CD4-positive, alpha-beta memory T cell (primary cell): ENCODE results near the gene PLCG1. TPM values are rescaled to one million over a fixed set of nuclear protein-coding genes. Genes with fewer than 3 reads are reported as not detected.

Experiments
- CTCF ChIA-PET: fragments of 350-600 bp; sonication (Branson Sonifier 250); formaldehyde crosslinking; loops from one replicate; lab custom pipeline; 2021; ENCODE audit warnings: inconsistent platforms; ENCODE audit not compliant: partially characterized antibody; lab: Charles Lee
- POLR2A ChIA-PET: fragments of 350-600 bp; sonication (Branson Sonifier 250); formaldehyde crosslinking; loops from one replicate; lab custom pipeline; 2021; ENCODE audit not compliant: partially characterized antibody; lab: Charles Lee
- DNase-seq, 5 donors: peaks; one replicate each; pipeline versions ENCODE4 v3.0.0 to v3.0.0-alpha.2; 2020 to 2022; ENCODE audit warnings: mixed read lengths in 1 of 5
- H3K27ac ChIP-seq: one replicate; pipeline ENCODE4 v1.7.0; 2013; ENCODE audit warnings: low read depth, low read length
- H3K27me3 ChIP-seq: 2 replicates; pipeline ENCODE4 v1.7.0; 2013; ENCODE audit warnings: mild to moderate bottlenecking, low read length, moderate library complexity; ENCODE audit not compliant: insufficient read depth
- H3K36me3 ChIP-seq: 2 replicates; pipeline ENCODE4 v1.7.0; 2013; ENCODE audit warnings: mild to moderate bottlenecking, low read length, moderate library complexity; ENCODE audit not compliant: insufficient read depth
- H3K4me1 ChIP-seq: 2 replicates; pipeline ENCODE4 v1.7.0; 2013; ENCODE audit warnings: mild to moderate bottlenecking, low read length, moderate library complexity; ENCODE audit not compliant: insufficient read depth
- H3K4me3 ChIP-seq, 2 donors: one replicate each; pipeline ENCODE4 v1.7.0; 2013; ENCODE audit warnings: low read length in 2 of 2, mild to moderate bottlenecking in 1 of 2
- H3K9me3 ChIP-seq, 2 donors: one replicate each; pipeline ENCODE4 v1.7.0; 2013; ENCODE audit warnings: low read length in 2 of 2, control low read depth in 1 of 2; ENCODE audit not compliant: control insufficient read depth in 1 of 2
- H3K27ac Mint-ChIP-seq, 7 donors: one replicate each; pipeline ENCODE4 v1.8.0; 2020 to 2021; ENCODE audit warnings: mixed read lengths in 7 of 7, mild to moderate bottlenecking in 6 of 7, inconsistent platforms in 3 of 7, moderate library complexity in 3 of 7
- H3K27me3 Mint-ChIP-seq, 2 donors: one replicate each; pipeline ENCODE4 v1.8.0; 2020 to 2021; ENCODE audit warnings: mixed read lengths in 2 of 2
- H3K36me3 Mint-ChIP-seq, 2 donors: one replicate each; pipeline ENCODE4 v1.8.0; 2020 to 2021; ENCODE audit warnings: mixed read lengths in 2 of 2, inconsistent platforms in 1 of 2, mild to moderate bottlenecking in 1 of 2
- H3K4me1 Mint-ChIP-seq, 4 donors: one replicate each; pipeline ENCODE4 v1.8.0; 2020 to 2021; ENCODE audit warnings: mixed read lengths in 4 of 4, mild to moderate bottlenecking in 1 of 4
- H3K4me3 Mint-ChIP-seq, 8 donors: one replicate each; pipeline ENCODE4 v1.8.0; 2020 to 2021; ENCODE audit warnings: mixed read lengths in 8 of 8, mild to moderate bottlenecking in 7 of 8, moderate library complexity in 6 of 8, inconsistent platforms in 3 of 8
- H3K9me3 Mint-ChIP-seq, 8 donors: one replicate each; pipeline ENCODE4 v1.8.0; 2020 to 2021; ENCODE audit warnings: mixed read lengths in 8 of 8, mild to moderate bottlenecking in 5 of 8, inconsistent platforms in 3 of 8, moderate library complexity in 1 of 8
- intact Hi-C: fragments of 100-400 bp; cut with micrococcal nuclease; formaldehyde crosslinking; loops from one replicate; pipeline ENCODE4 v1.15.1; 2023
- polyA plus RNA-seq, 2 donors: library from polyadenylated mRNA; unstranded; fragments of 300-500 nt; fragmentation: Illumina TruSeq; gene quantifications; one replicate each; pipeline ENCODE4 v1.2.3, GENCODE V29; 2021
- total RNA-seq, 2 experiments: library from RNA; stranded (reverse); gene quantifications; one replicate each; pipeline ENCODE4 v1.2.3, GENCODE V29; 2021

PLCG1 gene
- total and polyA plus RNA-seq, 4 experiments from 2014 or later: 22.8 to 320 (median 194) TPM

- Mint-ChIP-seq H3K27ac (peak overlapping the region; percentile 94 to 98 (median 96)), H3K4me3 (peak overlapping the region; percentile 5 to 91 (median 82)), H3K9me3 (no peaks in the 10 kb centered on the region), H3K27me3 (no peaks in the 10 kb centered on the region), H3K36me3 (peaks cover 15 to 25% of the 10 kb centered on the region in 2 donors), H3K4me1 (peaks cover 84 to 100% (median 91%) of the 10 kb centered on the region in 4 donors)
- DNase-seq: peak in 3 of 5 donors; percentile 33 to 85 (median 55)
- H3K4me1 ChIP-seq: peaks cover 100% of the 10 kb centered on the region
- peak overlapping the region; percentile 46 for H3K27ac ChIP-seq
- intact Hi-C loops: no loop called here
- H3K4me3 ChIP-seq: peak overlapping the region in 1 of 2 donors; percentile 15
- POLR2A ChIA-PET: interaction anchor here (16.6 kb wide), 1 partner anchor 10 kb away, joined by 753 read pairs; the partner anchor contains the start of gene PLCG1
- H3K9me3 ChIP-seq: no peaks in the 10 kb centered on the region
- CTCF ChIA-PET: interaction anchor here (1.4 to 5.2 kb wide), 6 partner anchors 8 to 82 kb away, joined by 4 to 70 read pairs (median 6); partner anchors contain the start of gene PLCG1
- H3K27me3 ChIP-seq: no peaks in the 10 kb centered on the region
- H3K36me3 ChIP-seq: no peaks in the 10 kb centered on the region
These were observed 13.3 kb downstream of the PLCG1 start for GRCh38 chr20:41150664-41151063.

DNA sequence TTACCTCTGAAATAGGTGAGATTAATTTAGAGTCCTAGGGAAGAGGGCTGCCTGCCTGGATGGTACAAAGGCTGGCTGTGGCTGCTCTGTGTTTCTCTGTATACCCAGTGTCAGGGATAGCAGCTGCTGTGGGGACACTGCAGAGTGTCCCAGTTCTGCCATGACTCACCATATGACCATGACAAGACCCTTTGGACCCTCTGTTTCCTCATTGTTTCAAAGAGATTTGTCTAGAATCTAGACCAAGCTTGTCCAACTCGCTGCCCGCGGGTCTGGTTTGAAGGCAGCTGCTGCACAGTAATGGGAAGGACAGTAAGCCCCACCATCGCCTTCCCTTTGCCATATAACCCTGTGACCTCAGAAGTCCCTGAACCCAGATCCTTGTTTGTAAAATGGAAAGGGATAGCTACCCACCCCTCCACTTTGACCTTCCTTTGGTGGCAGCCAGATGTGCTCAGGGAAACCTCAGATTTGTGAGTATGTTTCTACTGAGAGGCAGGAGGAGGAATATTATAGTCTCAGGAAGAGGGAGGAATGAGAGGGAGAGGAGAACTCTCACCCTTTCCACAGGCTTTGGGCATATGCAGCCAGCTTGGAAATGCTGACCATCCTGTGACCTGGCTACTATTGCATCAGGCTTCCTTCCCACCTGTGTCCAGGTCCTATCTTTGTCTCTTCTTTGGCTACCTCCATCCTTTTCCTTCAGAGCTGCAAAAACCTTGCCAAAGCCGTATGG, 14.0 kb downstream of the PLCG1 start:
- H3K27me3 Mint-ChIP-seq: no peaks in the 10 kb centered on the region

GRCh38 chr20:41152108-41152757, 14.9 kb downstream of the PLCG1 start:
- POLR2A ChIA-PET: interaction anchor here (16.6 kb wide), 1 partner anchor 11 kb away, joined by 753 read pairs; the partner anchor contains the start of gene PLCG1
- H3K36me3 ChIP-seq: no peaks in the 10 kb centered on the region
- intact Hi-C loops: no loop called here
- Mint-ChIP-seq H3K27ac (peak overlapping the region; percentile 94 to 98 (median 96)), H3K36me3 (peaks cover 8 to 28% of the 10 kb centered on the region in 2 donors), H3K27me3 (peaks cover 0 to 3% of the 10 kb centered on the region in 2 donors), H3K4me1 (peaks cover 83 to 100% (median 92%) of the 10 kb centered on the region in 4 donors), H3K4me3 (peak overlapping the region; percentile 59 to 88 (median 68)), H3K9me3 (peaks cover 0 to 6% (median 0%) of the 10 kb centered on the region in 8 donors)
- CTCF ChIA-PET: interaction anchor here (0.9 to 5.2 kb wide), 7 partner anchors 8 to 81 kb away, joined by 3 to 70 read pairs (median 5); partner anchors contain the start of gene PLCG1
- no peaks in the 10 kb centered on the region for H3K27me3 ChIP-seq
- H3K4me1 ChIP-seq: peaks cover 100% of the 10 kb centered on the region
- peak overlapping the region; percentile 46 for H3K27ac ChIP-seq
- H3K9me3 ChIP-seq: no peaks in the 10 kb centered on the region
- no peak for DNase-seq
- H3K4me3 ChIP-seq: no peak overlapping the region

More for the DNA sequence above, 14.0 kb downstream of the PLCG1 start:
- Histone ChIP-seq H3K9me3 (no peaks in the 10 kb centered on the region), H3K4me3 (no peak overlapping the region), H3K27ac (peak overlapping the region; percentile 46), H3K27me3 (no peaks in the 10 kb centered on the region), H3K4me1 (peaks cover 100% of the 10 kb centered on the region), H3K36me3 (no peaks in the 10 kb centered on the region)
- ChIA-PET POLR2A (interaction anchor here (16.6 kb wide), 1 partner anchor 11 kb away, joined by 753 read pairs; the partner anchor contains the start of gene PLCG1), CTCF (interaction anchor here (1.4 to 5.2 kb wide), 4 partner anchors 15 to 81 kb away, joined by 4 to 70 read pairs (median 4); partner anchors contain the start of gene PLCG1)
- peak in 1 of 5 donors; percentile 11 for DNase-seq
- peak overlapping the region; percentile 94 to 98 (median 96) for H3K27ac Mint-ChIP-seq
- intact Hi-C loops: no loop called here
- H3K9me3 Mint-ChIP-seq: no peaks in the 10 kb centered on the region
- peak overlapping the region in 7 of 8 donors; percentile 65 to 91 (median 83) for H3K4me3 Mint-ChIP-seq
- peaks cover 83 to 100% (median 92%) of the 10 kb centered on the region in 4 donors for H3K4me1 Mint-ChIP-seq
- H3K36me3 Mint-ChIP-seq: peaks cover 15 to 24% of the 10 kb centered on the region in 2 donors

- ChIA-PET CTCF (interaction anchor here (1.2 to 7.8 kb wide), 5 partner anchors 8 to 79 kb away, joined by 3 to 178 read pairs (median 11); partner anchors contain the start of gene PLCG1), POLR2A (interaction anchor here (1.0 to 16.6 kb wide), 3 partner anchors 14 to 27 kb away, joined by 3 to 753 read pairs (median 70); partner anchors contain the start of gene PLCG1)
- peaks cover 1% of the 10 kb centered on the region for H3K36me3 ChIP-seq
- peak in 1 of 5 donors; percentile 34 for DNase-seq
- Mint-ChIP-seq H3K9me3 (peaks cover 0 to 8% (median 0%) of the 10 kb centered on the region in 8 donors), H3K4me3 (peak overlapping the region in 7 of 8 donors; percentile 60 to 93 (median 75)), H3K36me3 (peaks cover 4 to 26% of the 10 kb centered on the region in 2 donors), H3K27ac (peak overlapping the region; percentile 96 to 99 (median 98)), H3K27me3 (peaks cover 0 to 3% of the 10 kb centered on the region in 2 donors), H3K4me1 (peaks cover 88 to 100% (median 93%) of the 10 kb centered on the region in 4 donors)
- intact Hi-C loops: loop anchor here (5.0 kb wide), 2 partner anchors 127 to 163 kb away; partner anchors contain the start of genes TOP1 and ZHX3
- peak overlapping the region; percentile 73 for H3K27ac ChIP-seq
- peaks cover 100% of the 10 kb centered on the region for H3K4me1 ChIP-seq
- no peaks in the 10 kb centered on the region for H3K9me3 ChIP-seq
- H3K4me3 ChIP-seq: no peak overlapping the region
- no peaks in the 10 kb centered on the region for H3K27me3 ChIP-seq
These were observed 17.3 kb downstream of the PLCG1 start for GRCh38 chr20:41154436-41155176.

- peak in 1 of 5 donors; percentile 30 for DNase-seq
- H3K27me3 ChIP-seq: no peaks in the 10 kb centered on the region
- H3K9me3 ChIP-seq: no peaks in the 10 kb centered on the region
- peaks cover 89 to 100% (median 94%) of the 10 kb centered on the region in 4 donors for H3K4me1 Mint-ChIP-seq
- ChIA-PET POLR2A (interaction anchor here (1.0 to 16.6 kb wide), 3 partner anchors 14 to 26 kb away, joined by 3 to 753 read pairs (median 70); partner anchors contain the start of gene PLCG1), CTCF (interaction anchor here (1.2 to 7.8 kb wide), 6 partner anchors 9 to 78 kb away, joined by 3 to 178 read pairs (median 12); partner anchors contain the start of gene PLCG1)
- H3K4me3 ChIP-seq: no peak overlapping the region
- peaks cover 0 to 3% of the 10 kb centered on the region in 2 donors for H3K27me3 Mint-ChIP-seq
- intact Hi-C loops: loop anchor here (5.0 kb wide), 2 partner anchors 128 to 162 kb away; partner anchors contain the start of genes TOP1 and ZHX3
- peaks cover 0 to 8% (median 0%) of the 10 kb centered on the region in 8 donors for H3K9me3 Mint-ChIP-seq
- peak overlapping the region; percentile 73 for H3K27ac ChIP-seq
- peak overlapping the region in 7 of 8 donors; percentile 37 to 93 (median 75) for H3K4me3 Mint-ChIP-seq
- H3K4me1 ChIP-seq: peaks cover 100% of the 10 kb centered on the region
- H3K36me3 Mint-ChIP-seq: peaks cover 9 to 32% of the 10 kb centered on the region in 2 donors
- peaks cover 8% of the 10 kb centered on the region for H3K36me3 ChIP-seq
- H3K27ac Mint-ChIP-seq: peak overlapping the region; percentile 78 to 99 (median 98)
These were observed 17.9 kb downstream of the PLCG1 start for GRCh38 chr20:41155261-41155660.
